Mesenchymal stem cell (in vitro differentiated cells and primary cell): ENCODE results near the gene ARMH3.
A peak's percentile ranks its signal among the peaks of the same experiment; 100 is the strongest.

Source experiments
- DNase-seq: peaks from one replicate; pipeline ENCODE4 v3.0.0-alpha.2; 2013
- H2AFZ ChIP-seq: one replicate; pipeline ENCODE4 v1.6.1; 2013; ENCODE audit warnings: low read depth, mild to moderate bottlenecking, control low read depth, inconsistent platforms, low read length, moderate library complexity
- H2AK5ac ChIP-seq: 2 replicates; pipeline ENCODE4 v1.6.1; 2013; ENCODE audit warnings: low read length, moderate library complexity, mild to moderate bottlenecking, inconsistent platforms; ENCODE audit not compliant: severe bottlenecking
- H2BK120ac ChIP-seq: one replicate; pipeline ENCODE4 v1.6.1; 2013; ENCODE audit warnings: low read depth, mild to moderate bottlenecking, inconsistent platforms, low read length, moderate library complexity
- H2BK12ac ChIP-seq, 2 experiments: one replicate each; pipeline ENCODE4 v1.6.1; 2013; ENCODE audit warnings: inconsistent platforms in 2 of 2, low read length in 2 of 2, mild to moderate bottlenecking in 2 of 2, moderate library complexity in 2 of 2, control low read depth in 1 of 2
- H2BK15ac ChIP-seq: one replicate; pipeline ENCODE4 v1.6.1; 2013; ENCODE audit warnings: mild to moderate bottlenecking, low read depth, inconsistent platforms; ENCODE audit not compliant: poor library complexity, severe bottlenecking
- H2BK5ac ChIP-seq: 2 replicates; pipeline ENCODE4 v1.6.1; 2013; ENCODE audit warnings: low read depth, mild to moderate bottlenecking, low read length, control low read depth, inconsistent platforms; ENCODE audit not compliant: poor library complexity, severe bottlenecking
- H3K14ac ChIP-seq, 2 experiments: one replicate each; pipeline ENCODE4 v1.6.1; 2013; ENCODE audit warnings: inconsistent platforms in 2 of 2, low read length in 2 of 2, control low read depth in 1 of 2, mild to moderate bottlenecking in 1 of 2, moderate library complexity in 1 of 2
- H3K18ac ChIP-seq, 2 experiments: one replicate each; pipeline ENCODE4 v1.6.1; 2013; ENCODE audit warnings: inconsistent platforms in 2 of 2, low read length in 2 of 2, control low read depth in 1 of 2, low read depth in 1 of 2, mild to moderate bottlenecking in 1 of 2
- H3K23ac ChIP-seq, 2 experiments: one replicate each; pipeline ENCODE4 v1.6.1; 2013; ENCODE audit warnings: inconsistent platforms in 2 of 2, low read length in 2 of 2, mild to moderate bottlenecking in 2 of 2, moderate library complexity in 2 of 2, control low read depth in 1 of 2
- H3K27ac ChIP-seq: 2 replicates; pipeline ENCODE4 v1.5.1; 2013; ENCODE audit warnings: mild to moderate bottlenecking, moderate library complexity, low read length, control low read depth, inconsistent platforms; ENCODE audit not compliant: poor library complexity, severe bottlenecking
- H3K27me3 ChIP-seq, 2 experiments: 2 replicates each; pipeline versions ENCODE4 v1.6.1 to v1.7.0; 2013; ENCODE audit warnings: low read length in 2 of 2, mild to moderate bottlenecking in 2 of 2, moderate library complexity in 2 of 2, control low read depth in 1 of 2, inconsistent platforms in 1 of 2; ENCODE audit not compliant: control insufficient read depth in 1 of 2, insufficient read depth in 1 of 2
- H3K36me3 ChIP-seq, 2 experiments: 2 replicates each; pipeline versions ENCODE4 v1.6.1 to v1.7.0; 2013; ENCODE audit warnings: low read length in 2 of 2, control low read depth in 1 of 2, inconsistent platforms in 1 of 2, low read depth in 1 of 2, mild to moderate bottlenecking in 1 of 2; ENCODE audit not compliant: insufficient read depth in 2 of 2, control insufficient read depth in 1 of 2
- H3K4ac ChIP-seq, 2 experiments: one replicate each; pipeline ENCODE4 v1.6.1; 2013; ENCODE audit warnings: inconsistent platforms in 2 of 2, low read length in 2 of 2, mild to moderate bottlenecking in 2 of 2, moderate library complexity in 2 of 2, control low read depth in 1 of 2, low read depth in 1 of 2
- H3K4me1 ChIP-seq: 2 replicates; pipeline ENCODE4 v1.6.1; 2013; ENCODE audit warnings: low read depth, low read length, control low read depth; ENCODE audit not compliant: control insufficient read depth, insufficient read depth
- H3K4me2 ChIP-seq: 2 replicates; pipeline ENCODE4 v1.6.1; 2013; ENCODE audit warnings: low read length, mild to moderate bottlenecking, inconsistent platforms; ENCODE audit not compliant: poor library complexity, severe bottlenecking
- H3K4me3 ChIP-seq, 2 experiments: 2 replicates each; pipeline versions ENCODE4 v1.5.1 to v1.7.0; 2013; ENCODE audit warnings: low read length in 2 of 2, mild to moderate bottlenecking in 2 of 2, control low read depth in 1 of 2, low read depth in 1 of 2; ENCODE audit not compliant: insufficient read depth in 1 of 2
- H3K79me1 ChIP-seq: replicated peaks from 2 replicates; pipeline ENCODE4 v1.6.1; 2013; ENCODE audit warnings: mild to moderate bottlenecking, control low read depth, low read length, inconsistent platforms; ENCODE audit not compliant: poor library complexity, severe bottlenecking
- H3K9ac ChIP-seq: 2 replicates; pipeline ENCODE4 v1.7.0; 2013; ENCODE audit warnings: mild to moderate bottlenecking, low read length, moderate library complexity
- H3K9me3 ChIP-seq: 2 replicates; pipeline ENCODE4 v1.7.0; 2013; ENCODE audit warnings: mild to moderate bottlenecking, low read length; ENCODE audit not compliant: control insufficient read depth
- H4K8ac ChIP-seq: one replicate; pipeline ENCODE4 v1.6.1; 2013; ENCODE audit warnings: inconsistent platforms, mild to moderate bottlenecking, low read length, moderate library complexity
- H4K91ac ChIP-seq: one replicate; pipeline ENCODE4 v1.6.1; 2013; ENCODE audit warnings: mild to moderate bottlenecking, low read length, inconsistent platforms
- WGBS: methylation state at CpG from one replicate; pipeline ENCODE4 v1.1.7; 2013; ENCODE audit warnings: mixed read lengths; 5-methylcytosine and 5-hydroxymethylcytosine counted together

Gene ARMH3

DNA sequence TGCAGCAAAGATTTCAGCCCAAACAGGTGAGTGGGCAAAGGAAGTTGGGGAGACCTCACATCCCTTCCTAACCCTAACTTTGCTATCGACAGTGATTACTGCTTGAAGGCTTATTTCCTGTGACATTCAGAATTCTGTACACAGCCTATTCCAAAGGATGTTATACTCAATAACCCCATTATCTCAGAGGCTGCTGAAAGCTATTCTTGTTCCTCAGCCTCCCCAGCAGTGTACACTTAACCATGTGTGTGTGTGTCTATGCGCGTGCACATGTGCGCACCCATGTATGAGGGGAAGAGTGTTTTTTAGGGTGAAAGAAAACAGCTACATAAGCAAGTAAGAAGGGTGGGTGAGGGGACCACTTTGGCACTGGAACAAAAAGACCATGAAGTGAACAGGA, 122.0 kb downstream of the ARMH3 start:
- no peak overlapping the region for H2BK15ac ChIP-seq
- H3K4me1 ChIP-seq, result peaks cover 12% of the 10 kb centered on the region
- no peak overlapping the region for H3K4me2 ChIP-seq
- H3K9ac ChIP-seq, result no peak overlapping the region
- H2AFZ ChIP-seq, result no peak overlapping the region
- no peak overlapping the region for H2BK120ac ChIP-seq
- H3K36me3 ChIP-seq, result no peaks in the 10 kb centered on the region
- H3K27me3 ChIP-seq, result no peaks in the 10 kb centered on the region
- H2BK12ac ChIP-seq, result no peak overlapping the region
- no peak overlapping the region for H3K14ac ChIP-seq
- no peak overlapping the region for H2AK5ac ChIP-seq
- no peak overlapping the region for H4K91ac ChIP-seq
- WGBS, result 97% methylated on average over 4 of the region's 4 CpGs
- no peak overlapping the region for H3K4ac ChIP-seq
- H3K27ac ChIP-seq, result peak overlapping the region; percentile 13
- no peak for DNase-seq
- peaks cover 1% of the 10 kb centered on the region for H3K79me1 ChIP-seq
- H2BK5ac ChIP-seq, result no peak overlapping the region
- no peak overlapping the region for H3K4me3 ChIP-seq
- no peak overlapping the region for H3K23ac ChIP-seq
- no peaks in the 10 kb centered on the region for H3K9me3 ChIP-seq
- no peak overlapping the region for H4K8ac ChIP-seq
- no peak overlapping the region for H3K18ac ChIP-seq

DNA sequence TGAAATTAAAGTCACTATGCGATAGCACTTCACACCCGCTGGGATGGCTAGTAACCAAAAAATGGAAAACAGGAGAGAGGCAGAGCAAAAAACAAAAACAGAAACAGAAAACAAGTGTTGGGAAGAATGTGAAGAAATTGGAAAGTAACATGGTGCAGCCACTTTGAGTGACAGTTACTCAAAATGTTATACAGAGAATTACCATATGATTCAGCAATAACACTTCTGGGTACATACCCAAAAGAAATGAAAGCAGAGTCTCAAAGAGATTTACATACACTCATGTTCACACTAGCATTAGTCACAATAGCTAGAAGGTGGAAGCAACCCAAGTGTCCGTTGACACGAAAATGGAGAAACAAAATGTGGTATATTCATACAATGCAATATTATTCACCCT, 123.8 kb downstream of the ARMH3 start:
- H3K4ac ChIP-seq, result no peak overlapping the region
- no peak overlapping the region for H2AK5ac ChIP-seq
- peaks cover 0 to 8% of the 10 kb centered on the region in 2 experiments for H3K36me3 ChIP-seq
- DNase-seq, result no peak
- H3K14ac ChIP-seq, result no peak overlapping the region
- H3K18ac ChIP-seq, result no peak overlapping the region
- no peak overlapping the region for H2BK5ac ChIP-seq
- no peak overlapping the region for H3K4me2 ChIP-seq
- peaks cover 5% of the 10 kb centered on the region for H3K4me1 ChIP-seq
- H3K27me3 ChIP-seq, result no peaks in the 10 kb centered on the region
- no peak overlapping the region for H2AFZ ChIP-seq
- peaks cover 1% of the 10 kb centered on the region for H3K79me1 ChIP-seq
- no peak overlapping the region for H3K9ac ChIP-seq
- no peaks in the 10 kb centered on the region for H3K9me3 ChIP-seq
- no peak overlapping the region for H2BK120ac ChIP-seq
- no peak overlapping the region for H3K4me3 ChIP-seq
- no peak overlapping the region for H3K27ac ChIP-seq
- H4K8ac ChIP-seq, result no peak overlapping the region
- H4K91ac ChIP-seq, result no peak overlapping the region
- H2BK12ac ChIP-seq, result no peak overlapping the region
- H3K23ac ChIP-seq, result no peak overlapping the region
- 95% methylated on average over 2 of the region's 4 CpGs for WGBS
- H2BK15ac ChIP-seq, result no peak overlapping the region

DNA sequence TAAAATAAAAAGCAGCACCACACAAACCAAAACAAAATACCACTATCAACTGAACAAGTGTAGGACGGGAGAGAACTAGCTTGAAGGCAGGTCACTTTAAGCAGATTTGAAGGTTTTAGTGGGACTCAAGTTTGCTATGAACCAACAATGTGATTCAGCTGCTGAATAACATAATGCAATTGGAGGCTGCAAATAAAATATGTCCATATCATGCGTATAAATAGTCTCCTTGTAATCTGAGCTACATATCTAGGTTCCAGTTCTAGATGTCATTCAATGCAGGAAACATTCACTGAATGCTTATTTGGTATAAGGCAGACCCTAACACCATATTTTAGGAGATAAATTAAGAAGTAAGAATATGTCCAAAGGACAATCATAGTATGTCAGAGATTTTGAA, 130.9 kb downstream of the ARMH3 start:
- H2BK12ac ChIP-seq, result no peak overlapping the region
- no peak overlapping the region for H4K91ac ChIP-seq
- H2BK120ac ChIP-seq, result no peak overlapping the region
- H3K27ac ChIP-seq, result no peak overlapping the region
- H3K4me3 ChIP-seq, result no peak overlapping the region
- H3K9ac ChIP-seq, result no peak overlapping the region
- H3K4me1 ChIP-seq, result peaks cover 2% of the 10 kb centered on the region
- no peak overlapping the region for H3K23ac ChIP-seq
- peaks cover 0 to 13% of the 10 kb centered on the region in 2 experiments for H3K36me3 ChIP-seq
- H3K14ac ChIP-seq, result no peak overlapping the region
- H3K9me3 ChIP-seq, result no peaks in the 10 kb centered on the region
- no peak overlapping the region for H4K8ac ChIP-seq
- H3K79me1 ChIP-seq, result no peaks in the 10 kb centered on the region
- no peak overlapping the region for H3K4ac ChIP-seq
- H2AK5ac ChIP-seq, result no peak overlapping the region
- H3K27me3 ChIP-seq, result no peaks in the 10 kb centered on the region
- DNase-seq, result no peak
- no peak overlapping the region for H2BK5ac ChIP-seq
- no peak overlapping the region for H2BK15ac ChIP-seq
- H3K4me2 ChIP-seq, result no peak overlapping the region
- no peak overlapping the region for H3K18ac ChIP-seq
- H2AFZ ChIP-seq, result no peak overlapping the region
- WGBS, result 90% methylated on average over 1 of the region's 2 CpGs

DNA sequence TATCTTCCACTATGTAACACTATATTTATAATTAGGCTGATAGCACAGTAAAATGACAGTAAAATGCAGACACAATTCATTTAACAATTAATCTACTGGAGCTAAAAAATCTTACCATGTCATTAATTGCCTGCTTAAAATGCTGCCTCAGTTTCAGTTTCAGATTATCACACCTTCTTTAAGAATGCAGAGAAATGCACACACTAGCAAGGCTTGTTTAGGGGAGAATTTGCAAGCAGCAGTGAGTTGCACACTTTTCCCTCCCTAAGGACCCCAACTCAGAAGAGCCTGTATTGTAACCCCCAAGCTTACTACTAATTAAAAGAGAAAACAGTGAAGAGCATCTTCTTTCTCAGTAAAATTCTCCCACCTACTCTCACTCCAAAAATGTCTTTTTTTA, 132.7 kb downstream of the ARMH3 start:
- Histone ChIP-seq H3K4ac (no peak overlapping the region), H2BK120ac (no peak overlapping the region), H3K9ac (no peak overlapping the region), H3K4me1 (peaks cover 2% of the 10 kb centered on the region), H3K18ac (no peak overlapping the region), H3K4me3 (no peak overlapping the region), H3K23ac (no peak overlapping the region), H3K27ac (no peak overlapping the region), H4K8ac (no peak overlapping the region), H3K14ac (no peak overlapping the region), H2BK15ac (no peak overlapping the region), H3K4me2 (no peak overlapping the region), H2BK12ac (no peak overlapping the region), H4K91ac (no peak overlapping the region), H3K9me3 (no peaks in the 10 kb centered on the region), H2BK5ac (no peak overlapping the region), H2AFZ (no peak overlapping the region), H3K27me3 (no peaks in the 10 kb centered on the region), H3K79me1 (no peaks in the 10 kb centered on the region), H3K36me3 (peaks cover 0 to 11% of the 10 kb centered on the region in 2 experiments), H2AK5ac (no peak overlapping the region)
- DNase-seq, result no peak
